ENCODE results near the gene PARN. TPM values are rescaled to one million over a fixed set of nuclear protein-coding genes. Genes with fewer than 3 reads are reported as not detected.

PARN gene
- total RNA-seq, 3 donors from 2014 or later (not counting 1 experiment from before 2014, with no cell fraction given), result 44.3 to 57.4 (median 45.1) TPM

- H3K4me3 Mint-ChIP-seq, result no peak overlapping the region
- 95% methylated on average over 5 of the region's 5 CpGs for WGBS (ENCODE audit: insufficient coverage)
- no peak for DNase-seq
- no peaks in the 10 kb centered on the region for H3K36me3 Mint-ChIP-seq
- H3K4me3 ChIP-seq (ENCODE audit: low read length), result no peak overlapping the region
- intact Hi-C loops (cut with micrococcal nuclease), result no loop called here
- H3K27ac ChIP-seq (ENCODE audit: low read length), result no peak overlapping the region
- ATAC-seq, result no peak
- H3K27me3 ChIP-seq (ENCODE audit: control insufficient read depth, insufficient read depth, low read length), result no peaks in the 10 kb centered on the region
- no peaks in the 10 kb centered on the region for H3K27me3 Mint-ChIP-seq (ENCODE audit: low read depth in 2 of 2)
- H3K9me3 ChIP-seq (ENCODE audit: control insufficient read depth, insufficient read depth, low read length), result no peaks in the 10 kb centered on the region
- no peaks in the 10 kb centered on the region for H3K36me3 ChIP-seq (ENCODE audit: control insufficient read depth, insufficient read depth, low read length)
- H3K27ac Mint-ChIP-seq, result no peak overlapping the region
- peaks cover 5 to 7% of the 10 kb centered on the region in 2 donors for H3K4me1 Mint-ChIP-seq
- TF ChIP-seq, protein P1, sequence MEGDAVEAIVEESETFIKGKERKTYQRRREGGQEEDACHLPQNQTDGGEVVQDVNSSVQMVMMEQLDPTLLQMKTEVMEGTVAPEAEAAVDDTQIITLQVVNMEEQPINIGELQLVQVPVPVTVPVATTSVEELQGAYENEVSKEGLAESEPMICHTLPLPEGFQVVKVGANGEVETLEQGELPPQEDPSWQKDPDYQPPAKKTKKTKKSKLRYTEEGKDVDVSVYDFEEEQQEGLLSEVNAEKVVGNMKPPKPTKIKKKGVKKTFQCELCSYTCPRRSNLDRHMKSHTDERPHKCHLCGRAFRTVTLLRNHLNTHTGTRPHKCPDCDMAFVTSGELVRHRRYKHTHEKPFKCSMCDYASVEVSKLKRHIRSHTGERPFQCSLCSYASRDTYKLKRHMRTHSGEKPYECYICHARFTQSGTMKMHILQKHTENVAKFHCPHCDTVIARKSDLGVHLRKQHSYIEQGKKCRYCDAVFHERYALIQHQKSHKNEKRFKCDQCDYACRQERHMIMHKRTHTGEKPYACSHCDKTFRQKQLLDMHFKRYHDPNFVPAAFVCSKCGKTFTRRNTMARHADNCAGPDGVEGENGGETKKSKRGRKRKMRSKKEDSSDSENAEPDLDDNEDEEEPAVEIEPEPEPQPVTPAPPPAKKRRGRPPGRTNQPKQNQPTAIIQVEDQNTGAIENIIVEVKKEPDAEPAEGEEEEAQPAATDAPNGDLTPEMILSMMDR (IDR thresholded peaks at IDR 0.05), result no peak
- no peaks in the 10 kb centered on the region for H3K4me1 ChIP-seq (ENCODE audit: control insufficient read depth, insufficient read depth, low read length)
- no peaks in the 10 kb centered on the region for H3K9me3 Mint-ChIP-seq
Measured at GRCh38 chr16:14473488-14473887, 156.6 kb downstream of the PARN start.

DNA sequence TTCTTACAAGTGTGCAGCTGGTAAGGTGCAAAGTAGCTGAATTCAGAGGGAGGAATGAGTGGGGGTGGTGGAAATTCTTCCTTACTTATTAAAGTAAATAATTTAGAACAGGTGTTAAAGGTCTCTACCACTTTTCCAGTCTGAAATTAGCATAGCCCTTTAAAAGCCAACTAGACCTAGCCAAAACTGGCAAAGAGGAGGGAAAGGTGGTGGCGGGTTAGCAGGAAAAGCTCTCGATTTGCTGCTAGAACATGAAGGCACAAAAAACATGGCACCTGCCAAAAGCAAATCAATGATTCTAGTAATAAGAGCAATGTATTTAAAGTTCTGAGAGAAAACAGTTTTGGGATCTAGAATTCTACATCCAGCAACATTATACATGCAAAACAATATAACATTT lies 157.7 kb downstream of the PARN start:
- no peaks in the 10 kb centered on the region for H3K4me1 ChIP-seq (ENCODE audit: control insufficient read depth, insufficient read depth, low read length)
- no peaks in the 10 kb centered on the region for H3K9me3 Mint-ChIP-seq
- no peaks in the 10 kb centered on the region for H3K27me3 ChIP-seq (ENCODE audit: control insufficient read depth, insufficient read depth, low read length)
- WGBS (ENCODE audit: insufficient coverage), result 100% methylated on average over 2 of the region's 2 CpGs
- no peaks in the 10 kb centered on the region for H3K9me3 ChIP-seq (ENCODE audit: control insufficient read depth, insufficient read depth, low read length)
- intact Hi-C loops (cut with micrococcal nuclease), result no loop called here
- no peak overlapping the region for H3K4me3 ChIP-seq (ENCODE audit: low read length)
- TF ChIP-seq, protein P1 (IDR thresholded peaks at IDR 0.05), result no peak
- peaks cover 5 to 7% of the 10 kb centered on the region in 2 donors for H3K4me1 Mint-ChIP-seq
- no peak overlapping the region for H3K27ac Mint-ChIP-seq
- H3K36me3 ChIP-seq (ENCODE audit: control insufficient read depth, insufficient read depth, low read length), result no peaks in the 10 kb centered on the region
- H3K27ac ChIP-seq (ENCODE audit: low read length), result no peak overlapping the region
- H3K4me3 Mint-ChIP-seq, result no peak overlapping the region
- ATAC-seq (no peak), DNase-seq (no peak)
- no peaks in the 10 kb centered on the region for H3K36me3 Mint-ChIP-seq
- no peaks in the 10 kb centered on the region for H3K27me3 Mint-ChIP-seq (ENCODE audit: low read depth in 2 of 2)

DNA sequence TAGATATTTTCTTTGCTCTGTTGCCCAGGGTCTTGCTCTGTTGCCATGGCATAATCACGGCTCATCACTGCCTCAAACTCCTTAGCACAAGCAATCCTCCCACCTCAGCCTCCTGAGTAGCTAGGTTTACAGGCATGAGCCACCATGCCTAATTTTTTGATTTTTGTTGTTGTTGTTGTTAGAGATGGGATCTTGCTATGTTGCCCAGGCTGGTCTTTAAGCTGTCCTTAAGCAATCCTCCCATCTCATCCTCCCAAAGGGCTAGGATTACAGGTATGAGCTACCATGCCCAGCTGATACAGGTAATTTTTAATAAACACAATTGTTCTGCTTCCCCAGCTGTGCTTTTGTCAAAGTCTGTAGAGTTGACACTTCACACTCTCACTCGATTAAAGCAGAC lies 159.3 kb downstream of the PARN start:
- TF ChIP-seq, protein P1 (IDR thresholded peaks at IDR 0.05), result no peak
- Mint-ChIP-seq H3K9me3 (no peaks in the 10 kb centered on the region), H3K4me1 (peaks cover 5 to 7% of the 10 kb centered on the region in 2 donors), H3K4me3 (no peak overlapping the region), H3K36me3 (no peaks in the 10 kb centered on the region), H3K27me3 (ENCODE audit: low read depth in 2 of 2) (no peaks in the 10 kb centered on the region), H3K27ac (no peak overlapping the region)
- intact Hi-C loops (cut with micrococcal nuclease), result no loop called here
- WGBS (ENCODE audit: insufficient coverage), result 100% methylated on average over 2 of the region's 2 CpGs
- no peaks in the 10 kb centered on the region for H3K27me3 ChIP-seq (ENCODE audit: control insufficient read depth, insufficient read depth, low read length)
- H3K4me3 ChIP-seq (ENCODE audit: low read length), result no peak overlapping the region
- H3K27ac ChIP-seq (ENCODE audit: low read length), result no peak overlapping the region
- H3K9me3 ChIP-seq (ENCODE audit: control insufficient read depth, insufficient read depth, low read length), result no peaks in the 10 kb centered on the region
- ATAC-seq (no peak), DNase-seq (no peak)
- no peaks in the 10 kb centered on the region for H3K4me1 ChIP-seq (ENCODE audit: control insufficient read depth, insufficient read depth, low read length)
- H3K36me3 ChIP-seq (ENCODE audit: control insufficient read depth, insufficient read depth, low read length), result no peaks in the 10 kb centered on the region

GRCh38 chr16:14465799-14466198 lies 164.3 kb downstream of the PARN start:
- no peak for ATAC-seq
- peaks cover 0 to 3% of the 10 kb centered on the region in 2 donors for H3K9me3 Mint-ChIP-seq
- TF ChIP-seq, protein P1 (IDR thresholded peaks at IDR 0.05), result no peak
- Histone ChIP-seq H3K27ac (ENCODE audit: low read length) (no peak overlapping the region), H3K9me3 (ENCODE audit: control insufficient read depth, insufficient read depth, low read length) (peaks cover 5% of the 10 kb centered on the region), H3K4me1 (ENCODE audit: control insufficient read depth, insufficient read depth, low read length) (no peaks in the 10 kb centered on the region), H3K36me3 (ENCODE audit: control insufficient read depth, insufficient read depth, low read length) (peaks cover 6% of the 10 kb centered on the region), H3K27me3 (ENCODE audit: control insufficient read depth, insufficient read depth, low read length) (no peaks in the 10 kb centered on the region), H3K4me3 (ENCODE audit: low read length) (no peak overlapping the region)
- H3K4me1 Mint-ChIP-seq, result peaks cover 7 to 17% of the 10 kb centered on the region in 2 donors
- intact Hi-C loops (cut with micrococcal nuclease), result no loop called here
- no peak overlapping the region for H3K27ac Mint-ChIP-seq
- H3K27me3 Mint-ChIP-seq (ENCODE audit: low read depth in 2 of 2), result no peaks in the 10 kb centered on the region
- peaks cover 10% of the 10 kb centered on the region for H3K36me3 Mint-ChIP-seq
- H3K4me3 Mint-ChIP-seq, result no peak overlapping the region
- DNase-seq, result no peak
- no CpG with 5 or more reads among the region's 3 CpGs for WGBS (ENCODE audit: insufficient coverage)

Data from natural killer cell (primary cell).